Astrocyte (in vitro differentiated cells and primary cell): ENCODE data around the gene CELA2B. TPM values are rescaled to one million over a fixed set of nuclear protein-coding genes. Genes with fewer than 3 reads are reported as not detected.

Experiments
- DNase-seq: peaks from one replicate; pipeline ENCODE4 v3.0.0-alpha.2; 2010; ENCODE audit warnings: low read depth
- FAIRE-seq: peaks from 2 replicates; lab custom pipeline; 2011; peaks lifted over from hg19 to GRCh38; lab: Jason Lieb, UNC
- H2AFZ ChIP-seq: 2 replicates; pipeline ENCODE4 v1.6.0; 2012; ENCODE audit warnings: low read depth, low read length, inconsistent platforms
- H3K27ac ChIP-seq: 2 replicates; pipeline ENCODE4 v1.5.1; 2011; ENCODE audit warnings: low read depth, low read length, inconsistent platforms
- H3K27me3 ChIP-seq: 2 replicates; pipeline ENCODE4 v1.6.0; 2011; ENCODE audit warnings: low read length, inconsistent platforms; ENCODE audit not compliant: insufficient read depth
- H3K36me3 ChIP-seq: 2 replicates; pipeline ENCODE4 v1.5.1; 2011; ENCODE audit warnings: low read length, inconsistent platforms; ENCODE audit not compliant: insufficient read depth
- H3K4me1 ChIP-seq: 2 replicates; pipeline ENCODE4 v1.5.1; 2011; ENCODE audit warnings: low read length, inconsistent platforms; ENCODE audit not compliant: insufficient read depth
- H3K4me2 ChIP-seq: 2 replicates; pipeline ENCODE4 v1.6.0; 2012; ENCODE audit warnings: low read length, inconsistent platforms
- H3K4me3 ChIP-seq: 2 replicates; pipeline ENCODE4 v1.5.1; 2011; ENCODE audit warnings: low read depth, mild to moderate bottlenecking, low read length, inconsistent platforms; ENCODE audit not compliant: insufficient read depth
- H3K79me2 ChIP-seq: 2 replicates; pipeline ENCODE4 v1.6.0; 2012; ENCODE audit warnings: mild to moderate bottlenecking, low read length, inconsistent platforms; ENCODE audit not compliant: insufficient read depth
- H3K9ac ChIP-seq: 2 replicates; pipeline ENCODE4 v1.6.0; 2012; ENCODE audit warnings: mild to moderate bottlenecking, low read length, inconsistent platforms
- H3K9me3 ChIP-seq: 2 replicates; pipeline ENCODE4 v1.5.1; 2012; ENCODE audit warnings: low read depth, mild to moderate bottlenecking, low read length, inconsistent platforms; ENCODE audit not compliant: insufficient read depth
- H4K20me1 ChIP-seq: 2 replicates; pipeline ENCODE4 v1.6.0; 2012; ENCODE audit warnings: low read length, inconsistent platforms; ENCODE audit not compliant: insufficient read depth
- H3K27ac Mint-ChIP-seq: one replicate; pipeline ENCODE4 v1.8.0; 2021; ENCODE audit warnings: mild to moderate bottlenecking, mixed read lengths; ENCODE audit not compliant: unreplicated experiment
- H3K27me3 Mint-ChIP-seq: one replicate; pipeline ENCODE4 v1.8.0; 2021; ENCODE audit warnings: low read depth, mixed read lengths; ENCODE audit not compliant: unreplicated experiment
- H3K36me3 Mint-ChIP-seq: one replicate; pipeline ENCODE4 v1.8.0; 2021; ENCODE audit warnings: low read depth, mixed read lengths; ENCODE audit not compliant: unreplicated experiment
- H3K4me1 Mint-ChIP-seq: one replicate; pipeline ENCODE4 v1.8.0; 2021; ENCODE audit warnings: low read depth, mixed read lengths; ENCODE audit not compliant: unreplicated experiment
- H3K4me3 Mint-ChIP-seq: one replicate; pipeline ENCODE4 v1.8.0; 2021; ENCODE audit warnings: mild to moderate bottlenecking, moderate library complexity, mixed read lengths; ENCODE audit not compliant: unreplicated experiment
- H3K9me3 Mint-ChIP-seq: one replicate; pipeline ENCODE4 v1.8.0; 2021; ENCODE audit warnings: mild to moderate bottlenecking, mixed read lengths; ENCODE audit not compliant: unreplicated experiment
- EZH2 ChIP-seq: IDR thresholded peaks from 2 replicates; pipeline ENCODE4 v1.6.1; 2012; ENCODE audit warnings: mild to moderate bottlenecking, low read length, inconsistent platforms; ENCODE audit not compliant: insufficient read depth
- total RNA-seq: library from RNA; stranded (reverse); gene quantifications from 2 replicates; pipeline ENCODE4 v1.2.1, GENCODE V29; 2021
- TF ChIP-seq, protein P1 (sequence below): IDR thresholded peaks from 2 replicates; pipeline ENCODE4 v1.5.1; 2011; ENCODE audit warnings: low read depth, mild to moderate bottlenecking, inconsistent platforms, low read length, moderate library complexity; ENCODE audit not compliant: insufficient read depth

The CELA2B gene
- total RNA-seq, 1 donor from 2014 or later, result not detected

DNA sequence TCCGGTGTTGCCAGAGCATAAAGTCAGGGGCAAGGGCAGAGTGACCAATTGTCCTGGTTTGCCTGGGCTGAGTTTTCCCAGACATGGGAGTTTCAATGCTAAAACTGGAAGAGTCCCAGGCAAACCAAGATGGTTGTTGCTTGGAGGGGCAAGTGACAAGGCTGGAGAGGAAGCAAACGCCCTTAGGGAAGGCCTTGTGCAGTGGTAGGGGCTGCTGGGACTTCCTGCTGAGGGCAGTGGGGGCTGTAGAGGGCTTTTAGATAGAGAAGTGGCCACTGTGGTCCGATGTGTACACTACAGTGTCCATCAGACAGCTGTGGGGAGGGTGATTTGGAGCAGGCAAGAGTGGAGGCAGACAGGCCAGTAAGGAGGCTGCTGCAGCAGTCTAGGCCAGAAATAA, 26.3 kb upstream of the CELA2B start:
- peaks cover 4% of the 10 kb centered on the region for H3K27me3 ChIP-seq
- H3K4me2 ChIP-seq, result no peak overlapping the region
- H3K79me2 ChIP-seq, result no peaks in the 10 kb centered on the region
- Mint-ChIP-seq H3K36me3 (no peaks in the 10 kb centered on the region), H3K9me3 (peaks cover 6% of the 10 kb centered on the region), H3K4me1 (peaks cover 2% of the 10 kb centered on the region), H3K27me3 (peaks cover 19% of the 10 kb centered on the region), H3K4me3 (no peak overlapping the region), H3K27ac (no peak overlapping the region)
- no peak for TF ChIP-seq EZH2
- TF ChIP-seq, protein P1, sequence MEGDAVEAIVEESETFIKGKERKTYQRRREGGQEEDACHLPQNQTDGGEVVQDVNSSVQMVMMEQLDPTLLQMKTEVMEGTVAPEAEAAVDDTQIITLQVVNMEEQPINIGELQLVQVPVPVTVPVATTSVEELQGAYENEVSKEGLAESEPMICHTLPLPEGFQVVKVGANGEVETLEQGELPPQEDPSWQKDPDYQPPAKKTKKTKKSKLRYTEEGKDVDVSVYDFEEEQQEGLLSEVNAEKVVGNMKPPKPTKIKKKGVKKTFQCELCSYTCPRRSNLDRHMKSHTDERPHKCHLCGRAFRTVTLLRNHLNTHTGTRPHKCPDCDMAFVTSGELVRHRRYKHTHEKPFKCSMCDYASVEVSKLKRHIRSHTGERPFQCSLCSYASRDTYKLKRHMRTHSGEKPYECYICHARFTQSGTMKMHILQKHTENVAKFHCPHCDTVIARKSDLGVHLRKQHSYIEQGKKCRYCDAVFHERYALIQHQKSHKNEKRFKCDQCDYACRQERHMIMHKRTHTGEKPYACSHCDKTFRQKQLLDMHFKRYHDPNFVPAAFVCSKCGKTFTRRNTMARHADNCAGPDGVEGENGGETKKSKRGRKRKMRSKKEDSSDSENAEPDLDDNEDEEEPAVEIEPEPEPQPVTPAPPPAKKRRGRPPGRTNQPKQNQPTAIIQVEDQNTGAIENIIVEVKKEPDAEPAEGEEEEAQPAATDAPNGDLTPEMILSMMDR, result no peak
- FAIRE-seq (no peak), DNase-seq (no peak)
- H3K36me3 ChIP-seq, result no peaks in the 10 kb centered on the region
- no peaks in the 10 kb centered on the region for H4K20me1 ChIP-seq
- H3K9me3 ChIP-seq, result no peaks in the 10 kb centered on the region
- H2AFZ ChIP-seq, result no peak overlapping the region
- no peak overlapping the region for H3K27ac ChIP-seq
- H3K9ac ChIP-seq, result no peak overlapping the region
- H3K4me3 ChIP-seq, result no peak overlapping the region
- peaks cover 10% of the 10 kb centered on the region for H3K4me1 ChIP-seq

DNA sequence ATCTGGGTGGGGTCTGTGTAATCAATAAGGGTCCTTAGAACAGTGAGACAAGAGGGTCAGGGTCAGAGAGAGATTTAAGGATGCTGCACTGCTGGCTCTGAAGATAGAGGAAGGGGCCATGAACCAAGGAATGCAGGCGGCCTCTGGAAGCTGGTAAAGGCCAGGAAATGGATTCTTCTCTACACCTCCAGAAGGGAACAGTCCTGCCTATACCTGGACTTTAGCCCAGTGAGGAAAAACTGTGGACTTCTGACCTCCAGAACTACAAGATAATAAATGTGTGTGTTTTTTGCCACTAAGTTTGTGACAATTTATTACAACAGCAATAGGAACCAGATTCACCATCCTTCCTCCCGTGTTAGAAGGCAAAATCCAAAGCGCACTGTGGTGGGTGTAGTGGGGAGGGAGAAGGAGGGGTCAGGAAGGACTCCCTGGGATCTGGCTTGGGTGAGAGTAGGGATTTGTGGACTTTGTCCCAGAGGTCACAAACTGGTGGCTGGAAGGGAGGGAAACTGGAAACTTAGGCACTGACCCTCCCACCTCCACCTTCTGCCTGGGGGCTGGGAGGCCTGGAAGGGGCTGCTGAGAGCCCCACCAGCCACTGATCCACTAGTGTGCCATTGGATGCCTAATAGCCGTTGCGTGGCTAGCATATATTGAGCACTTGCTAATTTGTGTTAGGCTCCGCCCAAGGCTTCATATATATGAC, 24.7 kb upstream of the CELA2B start:
- Histone ChIP-seq H3K4me3 (no peak overlapping the region), H3K4me2 (no peak overlapping the region), H4K20me1 (no peaks in the 10 kb centered on the region), H3K4me1 (peaks cover 11% of the 10 kb centered on the region), H3K9ac (no peak overlapping the region), H3K27ac (no peak overlapping the region), H3K79me2 (no peaks in the 10 kb centered on the region), H2AFZ (no peak overlapping the region), H3K9me3 (no peaks in the 10 kb centered on the region), H3K36me3 (no peaks in the 10 kb centered on the region), H3K27me3 (peaks cover 4% of the 10 kb centered on the region)
- no peaks in the 10 kb centered on the region for H3K36me3 Mint-ChIP-seq
- peaks cover 2% of the 10 kb centered on the region for H3K4me1 Mint-ChIP-seq
- H3K4me3 Mint-ChIP-seq, result no peak overlapping the region
- no peak for TF ChIP-seq EZH2
- TF ChIP-seq, protein P1, result no peak
- no peak for DNase-seq
- peaks cover 14% of the 10 kb centered on the region for H3K27me3 Mint-ChIP-seq
- peaks cover 6% of the 10 kb centered on the region for H3K9me3 Mint-ChIP-seq
- no peak for FAIRE-seq
- no peak overlapping the region for H3K27ac Mint-ChIP-seq

DNA sequence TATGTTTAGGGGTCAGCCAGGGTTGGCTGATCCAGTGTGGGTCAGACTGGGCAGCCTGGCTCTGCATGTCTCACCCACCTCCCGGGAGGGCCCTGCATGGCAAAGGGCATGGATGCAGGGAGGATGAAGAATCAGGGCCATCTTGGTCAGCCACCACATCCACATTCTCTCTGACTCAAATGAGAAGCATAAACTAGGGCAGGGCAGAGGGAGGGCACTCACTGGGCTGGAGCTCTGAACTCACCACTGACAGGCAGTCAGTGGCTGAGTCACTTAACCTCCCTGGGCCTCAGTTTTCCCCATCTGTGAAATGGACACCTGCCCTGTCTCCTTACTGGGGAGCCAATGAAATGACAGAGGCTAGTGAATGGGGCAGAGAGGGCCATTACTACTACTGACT, 23.7 kb upstream of the CELA2B start:
- H3K79me2 ChIP-seq, result no peaks in the 10 kb centered on the region
- peaks cover 3% of the 10 kb centered on the region for H3K27me3 ChIP-seq
- no peak overlapping the region for H3K9ac ChIP-seq
- H3K27me3 Mint-ChIP-seq, result peaks cover 9% of the 10 kb centered on the region
- H3K4me1 ChIP-seq, result peaks cover 11% of the 10 kb centered on the region
- peaks cover 6% of the 10 kb centered on the region for H3K9me3 Mint-ChIP-seq
- no peak overlapping the region for H3K27ac Mint-ChIP-seq
- H2AFZ ChIP-seq, result no peak overlapping the region
- FAIRE-seq (no peak), DNase-seq (no peak)
- H3K4me1 Mint-ChIP-seq, result peaks cover 2% of the 10 kb centered on the region
- TF ChIP-seq, protein P1, result no peak
- no peak for TF ChIP-seq EZH2
- H3K9me3 ChIP-seq, result no peaks in the 10 kb centered on the region
- no peaks in the 10 kb centered on the region for H3K36me3 ChIP-seq
- no peaks in the 10 kb centered on the region for H3K36me3 Mint-ChIP-seq
- no peak overlapping the region for H3K4me3 Mint-ChIP-seq
- H3K4me3 ChIP-seq, result no peak overlapping the region
- no peak overlapping the region for H3K27ac ChIP-seq
- no peaks in the 10 kb centered on the region for H4K20me1 ChIP-seq
- no peak overlapping the region for H3K4me2 ChIP-seq
